ENCODE measurements around the gene ATG4B. TPM values are rescaled to one million over a fixed set of nuclear protein-coding genes. Genes with fewer than 3 reads are reported as not detected.
A peak's percentile ranks its signal among the peaks of the same experiment; 100 is the strongest.

Gene ATG4B
- total RNA-seq, 4 donors from 2014 or later: 40.4 to 67.1 (median 50.3) TPM

GRCh38 chr2:241619597-241620418, 17.7 kb upstream of the ATG4B start:
- ATAC-seq (ENCODE audit: low FRiP score): no peak
- no peak for DNase-seq (ENCODE audit: low spot score)
- TF ChIP-seq CTCF (IDR thresholded peaks at IDR 0.05): no peak

GRCh38 chr2:241620419-241620769, 17.1 kb upstream of the ATG4B start:
- no peak for TF ChIP-seq CTCF (IDR thresholded peaks at IDR 0.05)
- ATAC-seq (ENCODE audit: low FRiP score) (peak; percentile 76), DNase-seq (ENCODE audit: low spot score) (no peak)

- ATAC-seq (ENCODE audit: low FRiP score) (no peak), DNase-seq (ENCODE audit: low spot score) (no peak)
- no peak for TF ChIP-seq CTCF (IDR thresholded peaks at IDR 0.05)
These were observed 9.8 kb upstream of the ATG4B start for GRCh38 chr2:241627675-241628074.

GRCh38 chr2:241629762-241630435, 7.6 kb upstream of the ATG4B start:
- TF ChIP-seq CTCF (IDR thresholded peaks at IDR 0.05): no peak
- ATAC-seq (ENCODE audit: low FRiP score) (no peak), DNase-seq (ENCODE audit: low spot score) (no peak)

GRCh38 chr2:241632478-241633325, 4.8 kb upstream of the ATG4B start:
- no peak for ATAC-seq (ENCODE audit: low FRiP score)
- TF ChIP-seq CTCF (IDR thresholded peaks at IDR 0.05): no peak
- no peak for DNase-seq (ENCODE audit: low spot score)

- DNase-seq (ENCODE audit: low spot score) (no peak), ATAC-seq (ENCODE audit: low FRiP score) (no peak)
- no peak for TF ChIP-seq CTCF (IDR thresholded peaks at IDR 0.05)
These were observed 3.9 kb upstream of the ATG4B start for GRCh38 chr2:241633561-241633960.

All from omental fat pad (tissue), 4 donors.